Naive thymus-derived CD4-positive, alpha-beta T cell (primary cell): ENCODE measurements around the gene CFAP299. TPM values are rescaled to one million over a fixed set of nuclear protein-coding genes. Genes with fewer than 3 reads are reported as not detected.

ENCODE experiments used
- ATAC-seq: fragments of 150-1000 bp; cut with Tn5 transposase; 2 replicates; pipeline ENCODE4 v1.10.0; 2021; ENCODE audit warnings: mild to moderate bottlenecking, moderate library complexity
- CTCF ChIA-PET: fragments of 350-600 bp; sonication (Branson Sonifier 250); formaldehyde crosslinking; loops from one replicate; lab custom pipeline; 2021; ENCODE audit warnings: antibody characterized with exemption; lab: Charles Lee
- POLR2A ChIA-PET: fragments of 350-600 bp; sonication (Branson Sonifier 250); formaldehyde crosslinking; loops from one replicate; lab custom pipeline; 2021; ENCODE audit warnings: antibody characterized with exemption, inconsistent platforms; lab: Charles Lee
- DNase-seq, 9 donors: peaks; one replicate each; pipeline versions ENCODE4 v3.0.0 to v3.0.0-alpha.2; 2020 to 2022; ENCODE audit warnings: mixed read lengths in 1 of 9
- H3K27ac ChIP-seq: one replicate; pipeline ENCODE4 v1.7.0; 2013; ENCODE audit warnings: mild to moderate bottlenecking, low read depth, low read length, moderate library complexity
- H3K27me3 ChIP-seq, 2 donors: one replicate each; pipeline ENCODE4 v1.7.0; 2013; ENCODE audit warnings: low read length in 2 of 2, mild to moderate bottlenecking in 2 of 2, moderate library complexity in 2 of 2; ENCODE audit not compliant: control insufficient read depth in 2 of 2, insufficient read depth in 2 of 2
- H3K36me3 ChIP-seq, 3 experiments: 1 replicate in 2 of 3; 2 replicates in 1 of 3; pipeline ENCODE4 v1.7.0; 2013; ENCODE audit warnings: low read length in 3 of 3, mild to moderate bottlenecking in 3 of 3, moderate library complexity in 1 of 3; ENCODE audit not compliant: insufficient read depth in 3 of 3, control insufficient read depth in 2 of 3
- H3K4me1 ChIP-seq, 2 donors: one replicate each; pipeline ENCODE4 v1.7.0; 2013; ENCODE audit warnings: low read length in 2 of 2, mild to moderate bottlenecking in 2 of 2, moderate library complexity in 1 of 2; ENCODE audit not compliant: control insufficient read depth in 2 of 2, insufficient read depth in 2 of 2
- H3K4me3 ChIP-seq: 2 replicates; pipeline ENCODE4 v1.7.0; 2013; ENCODE audit warnings: mild to moderate bottlenecking, low read length
- H3K9me3 ChIP-seq, 3 experiments: 1 replicate in 2 of 3; 2 replicates in 1 of 3; pipeline ENCODE4 v1.7.0; 2013; ENCODE audit warnings: low read length in 3 of 3; ENCODE audit not compliant: control insufficient read depth in 2 of 3
- H3K27ac Mint-ChIP-seq, 9 donors: one replicate each; pipeline ENCODE4 v1.8.0; 2020 to 2022; ENCODE audit warnings: mixed read lengths in 9 of 9, mild to moderate bottlenecking in 8 of 9, moderate library complexity in 5 of 9, inconsistent platforms in 2 of 9
- H3K27me3 Mint-ChIP-seq, 5 donors: one replicate each; pipeline ENCODE4 v1.8.0; 2021 to 2022; ENCODE audit warnings: mixed read lengths in 5 of 5, mild to moderate bottlenecking in 1 of 5
- H3K36me3 Mint-ChIP-seq, 5 donors: one replicate each; pipeline ENCODE4 v1.8.0; 2020 to 2022; ENCODE audit warnings: mixed read lengths in 5 of 5, mild to moderate bottlenecking in 3 of 5, inconsistent platforms in 1 of 5
- H3K4me1 Mint-ChIP-seq, 7 donors: one replicate each; pipeline ENCODE4 v1.8.0; 2020 to 2022; ENCODE audit warnings: mixed read lengths in 7 of 7, mild to moderate bottlenecking in 3 of 7, inconsistent platforms in 1 of 7
- H3K4me3 Mint-ChIP-seq, 10 donors: one replicate each; pipeline ENCODE4 v1.8.0; 2020 to 2022; ENCODE audit warnings: mild to moderate bottlenecking in 10 of 10, mixed read lengths in 10 of 10, moderate library complexity in 6 of 10, inconsistent platforms in 2 of 10
- H3K9me3 Mint-ChIP-seq, 11 donors: one replicate each; pipeline ENCODE4 v1.8.0; 2020 to 2022; ENCODE audit warnings: mixed read lengths in 11 of 11, mild to moderate bottlenecking in 4 of 11, inconsistent platforms in 1 of 11, moderate library complexity in 1 of 11
- intact Hi-C, 2 donors: fragments of 100-400 bp; cut with micrococcal nuclease; formaldehyde crosslinking; loops; one replicate each; pipeline ENCODE4 v1.15.1; 2023
- polyA plus RNA-seq, 2 donors: library from polyadenylated mRNA; unstranded; fragments of 300-500 nt; fragmentation: Illumina TruSeq; gene quantifications; one replicate each; pipeline ENCODE4 v1.2.3, GENCODE V29; 2021
- total RNA-seq, 6 experiments: library from RNA in 5 of 6; stranded (reverse) in 5 of 6; gene quantifications; 1 replicate in 5 of 6; 2 replicates in 1 of 6; pipeline ENCODE4 v1.2.3 and lab custom pipeline; 2021 to 2026

Gene CFAP299
- total and polyA plus RNA-seq, 7 experiments from 2014 or later: not detected

DNA sequence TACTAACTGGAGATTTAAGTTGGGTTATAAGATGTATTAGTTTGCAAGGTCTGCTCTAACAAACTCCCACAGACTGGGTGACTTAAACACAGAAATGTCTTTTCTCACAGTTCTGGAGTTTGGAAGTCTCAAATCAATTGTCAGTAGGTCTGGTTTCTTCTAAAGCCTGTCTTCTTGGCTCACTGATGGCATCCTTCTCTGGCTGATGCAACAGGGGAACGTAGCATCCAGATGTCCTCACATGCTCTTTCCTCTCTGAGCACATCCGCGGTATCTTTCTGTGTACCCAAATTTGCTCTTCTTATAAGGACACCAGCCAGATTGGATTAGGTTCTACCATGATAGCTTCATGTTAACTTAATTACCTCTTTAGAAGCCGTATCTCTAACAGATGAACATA is 631.8 kb downstream of the CFAP299 start:
- no peaks in the 10 kb centered on the region for H3K9me3 ChIP-seq
- no peaks in the 10 kb centered on the region for H3K27me3 ChIP-seq
- no peak overlapping the region for H3K27ac ChIP-seq
- H3K36me3 ChIP-seq: no peaks in the 10 kb centered on the region
- Mint-ChIP-seq H3K9me3 (peaks cover 0 to 4% (median 0%) of the 10 kb centered on the region in 11 donors), H3K36me3 (no peaks in the 10 kb centered on the region), H3K4me3 (no peak overlapping the region), H3K27me3 (peaks cover 0 to 5% (median 0%) of the 10 kb centered on the region in 5 donors), H3K27ac (no peak overlapping the region), H3K4me1 (no peaks in the 10 kb centered on the region)
- CTCF ChIA-PET: no interaction called here
- ATAC-seq (no peak), DNase-seq (no peak)
- no peak overlapping the region for H3K4me3 ChIP-seq
- no peaks in the 10 kb centered on the region for H3K4me1 ChIP-seq
- intact Hi-C loops: no loop called here
- POLR2A ChIA-PET: no interaction called here

DNA sequence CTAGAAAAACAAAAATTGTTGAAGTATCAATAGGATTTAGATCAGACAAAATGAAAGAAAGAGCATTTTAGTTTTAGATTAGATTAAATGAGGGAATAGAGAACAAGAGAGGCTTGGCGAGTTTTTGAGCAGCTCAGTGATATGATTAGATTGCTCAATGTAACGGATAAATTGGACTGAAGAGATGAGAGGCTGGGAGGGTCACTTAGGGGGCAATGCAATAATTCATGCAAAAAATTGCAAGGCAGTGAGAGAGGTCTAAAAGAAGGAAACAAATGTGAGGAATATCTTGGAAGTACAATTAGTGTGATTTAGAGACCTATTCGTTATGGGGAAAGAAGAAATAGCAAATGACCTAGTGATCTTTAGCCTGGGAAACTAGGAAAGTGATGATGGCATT is 644.7 kb downstream of the CFAP299 start:
- POLR2A ChIA-PET: no interaction called here
- intact Hi-C loops: no loop called here
- no peaks in the 10 kb centered on the region for H3K36me3 ChIP-seq
- no peaks in the 10 kb centered on the region for H3K9me3 Mint-ChIP-seq
- no peaks in the 10 kb centered on the region for H3K36me3 Mint-ChIP-seq
- no peak overlapping the region for H3K4me3 Mint-ChIP-seq
- no peaks in the 10 kb centered on the region for H3K27me3 ChIP-seq
- CTCF ChIA-PET: interaction anchor here (2.0 kb wide), 1 partner anchor 10 kb away, joined by 7 read pairs; no protein-coding TSS in a partner anchor
- no peaks in the 10 kb centered on the region for H3K9me3 ChIP-seq
- no peak for ATAC-seq
- no peak overlapping the region for H3K27ac Mint-ChIP-seq
- DNase-seq: no peak
- no peaks in the 10 kb centered on the region for H3K4me1 Mint-ChIP-seq
- H3K4me1 ChIP-seq: no peaks in the 10 kb centered on the region
- H3K27me3 Mint-ChIP-seq: peaks cover 5 to 26% (median 20%) of the 10 kb centered on the region in 5 donors
- H3K27ac ChIP-seq: no peak overlapping the region
- no peak overlapping the region for H3K4me3 ChIP-seq

DNA sequence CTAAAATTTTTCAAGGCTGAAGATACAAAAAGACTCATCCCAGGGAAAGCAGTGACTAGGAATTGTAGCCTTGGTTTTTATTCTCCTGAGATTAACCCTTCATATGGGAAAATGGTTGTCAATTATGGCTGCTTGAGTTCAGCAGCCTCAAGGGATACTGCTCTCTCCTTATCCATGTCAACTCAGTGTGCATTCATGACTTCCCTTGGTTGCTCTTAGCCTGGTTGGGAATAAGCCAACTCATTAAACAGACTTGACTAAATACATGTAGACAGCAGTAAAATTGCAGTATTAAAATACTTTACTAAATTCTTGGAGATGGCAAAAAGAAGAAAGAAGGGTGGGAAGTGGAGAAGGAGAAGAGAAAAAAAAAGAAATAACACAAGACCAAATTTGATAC is 650.5 kb downstream of the CFAP299 start:
- CTCF ChIA-PET: interaction anchor here (8.6 kb wide), 1 partner anchor 623 kb away, joined by 114 read pairs; no protein-coding TSS in a partner anchor
- Histone ChIP-seq H3K36me3 (no peaks in the 10 kb centered on the region), H3K9me3 (no peaks in the 10 kb centered on the region), H3K27me3 (no peaks in the 10 kb centered on the region), H3K4me3 (no peak overlapping the region), H3K27ac (no peak overlapping the region), H3K4me1 (no peaks in the 10 kb centered on the region)
- intact Hi-C loops: no loop called here
- Mint-ChIP-seq H3K4me3 (no peak overlapping the region), H3K27ac (no peak overlapping the region), H3K27me3 (peaks cover under 1 to 10% (median 6%) of the 10 kb centered on the region in 5 donors), H3K4me1 (peaks cover 0 to 6% (median 0%) of the 10 kb centered on the region in 7 donors), H3K36me3 (no peaks in the 10 kb centered on the region), H3K9me3 (no peaks in the 10 kb centered on the region)
- POLR2A ChIA-PET: no interaction called here
- DNase-seq (no peak), ATAC-seq (no peak)

DNA sequence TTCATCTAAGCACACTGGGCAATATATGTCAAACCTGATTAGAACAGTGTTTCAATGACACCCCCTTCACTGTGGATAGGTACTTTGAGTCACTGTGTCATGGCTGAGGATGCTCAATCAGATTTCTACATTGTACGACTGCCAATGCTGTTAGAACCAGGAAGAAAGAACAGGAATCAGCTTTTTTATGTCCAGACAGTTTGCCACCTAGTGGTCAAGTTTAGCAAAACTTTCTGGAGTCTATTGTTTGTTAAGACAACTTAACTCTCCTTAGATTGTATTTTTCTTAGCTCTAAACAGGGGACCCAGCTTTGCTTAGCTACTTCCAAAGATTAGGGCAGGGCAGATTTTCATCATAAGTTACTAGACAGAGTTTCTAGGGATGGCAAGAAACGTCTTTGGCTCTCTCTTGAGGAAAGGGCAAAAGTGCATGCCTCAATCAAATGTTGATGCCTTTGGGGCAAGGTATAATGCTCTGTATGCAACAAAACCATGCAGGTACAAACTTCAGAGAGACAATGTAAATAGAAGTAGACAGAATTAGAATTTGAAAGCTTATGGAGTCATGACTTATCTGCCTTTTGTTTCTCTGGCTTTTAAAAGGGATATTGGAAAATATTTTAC is 654.5 kb downstream of the CFAP299 start:
- H3K9me3 Mint-ChIP-seq: no peaks in the 10 kb centered on the region
- intact Hi-C loops: loop anchor here (1.0 to 5.0 kb wide), 6 partner anchors 50 to 628 kb away; no protein-coding TSS in a partner anchor
- Histone ChIP-seq H3K9me3 (no peaks in the 10 kb centered on the region), H3K4me1 (no peaks in the 10 kb centered on the region), H3K27ac (no peak overlapping the region), H3K27me3 (no peaks in the 10 kb centered on the region), H3K36me3 (no peaks in the 10 kb centered on the region), H3K4me3 (no peak overlapping the region)
- no peak overlapping the region for H3K27ac Mint-ChIP-seq
- no peaks in the 10 kb centered on the region for H3K36me3 Mint-ChIP-seq
- ATAC-seq (peak; percentile 51), DNase-seq (peak in 7 of 9 donors; percentile 11 to 61 (median 58))
- peaks cover 0 to 10% (median 4%) of the 10 kb centered on the region in 5 donors for H3K27me3 Mint-ChIP-seq
- H3K4me3 Mint-ChIP-seq: peak overlapping the region in 1 of 10 donors; percentile 30
- POLR2A ChIA-PET: interaction anchor here (0.7 kb wide), 1 partner anchor 621 kb away, joined by 3 read pairs; no protein-coding TSS in a partner anchor
- H3K4me1 Mint-ChIP-seq: peaks cover 0 to 6% (median 0%) of the 10 kb centered on the region in 7 donors
- CTCF ChIA-PET: interaction anchor here (0.6 to 8.6 kb wide), 13 partner anchors 9 to 627 kb away, joined by 3 to 114 read pairs (median 6); no protein-coding TSS in a partner anchor

DNA sequence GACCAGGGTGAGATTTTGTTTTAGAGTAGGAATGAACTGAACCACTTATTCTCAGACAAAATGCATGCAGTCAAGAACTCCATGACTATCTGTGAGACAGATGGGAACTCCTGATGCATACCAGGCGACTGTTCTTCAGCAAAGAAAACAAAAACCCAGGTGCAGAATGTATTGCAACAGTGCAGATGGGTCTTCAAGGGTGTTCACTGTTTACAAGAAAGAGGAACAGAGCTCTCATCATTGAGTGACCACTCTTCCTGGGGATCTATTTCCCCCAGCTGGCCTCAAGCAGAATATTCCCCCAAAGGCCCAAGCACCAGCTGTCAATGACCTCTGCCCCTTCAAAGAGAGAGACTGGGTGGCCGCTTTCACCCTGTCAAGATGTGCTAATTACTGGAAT is 655.3 kb downstream of the CFAP299 start:
- Mint-ChIP-seq H3K27me3 (peaks cover 0 to 10% (median 4%) of the 10 kb centered on the region in 5 donors), H3K36me3 (no peaks in the 10 kb centered on the region), H3K9me3 (no peaks in the 10 kb centered on the region), H3K4me1 (peaks cover 0 to 6% (median 0%) of the 10 kb centered on the region in 7 donors), H3K4me3 (no peak overlapping the region), H3K27ac (no peak overlapping the region)
- intact Hi-C loops: loop anchor here (1.0 to 5.0 kb wide), 6 partner anchors 49 to 629 kb away; no protein-coding TSS in a partner anchor
- Histone ChIP-seq H3K4me1 (no peaks in the 10 kb centered on the region), H3K4me3 (no peak overlapping the region), H3K27me3 (no peaks in the 10 kb centered on the region), H3K36me3 (no peaks in the 10 kb centered on the region), H3K9me3 (no peaks in the 10 kb centered on the region), H3K27ac (no peak overlapping the region)
- ChIA-PET POLR2A (interaction anchor here (0.6 kb wide), 1 partner anchor 234 kb away, joined by 7 read pairs; no protein-coding TSS in a partner anchor), CTCF (interaction anchor here (0.7 to 8.6 kb wide), 7 partner anchors 10 to 628 kb away, joined by 3 to 114 read pairs (median 7); no protein-coding TSS in a partner anchor)
- DNase-seq: no peak
- no peak for ATAC-seq

DNA sequence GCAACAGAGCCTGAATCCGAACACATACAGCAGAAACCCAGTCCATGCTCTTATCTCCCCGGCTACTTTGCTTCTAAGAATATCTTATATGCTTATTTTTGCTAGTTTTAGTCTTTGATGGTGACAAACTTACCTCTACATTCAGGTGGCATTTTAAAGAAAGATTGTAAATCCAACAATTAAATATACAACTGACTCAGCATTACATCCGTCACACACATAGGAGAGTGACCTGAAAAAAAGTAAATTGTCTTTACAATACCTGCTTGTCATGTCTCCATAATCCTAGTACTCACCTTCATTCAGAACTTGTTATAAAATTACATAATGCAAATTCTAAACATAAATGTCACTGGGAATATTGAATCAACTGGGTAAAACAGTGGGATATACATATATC is 664.4 kb downstream of the CFAP299 start:
- Mint-ChIP-seq H3K4me3 (no peak overlapping the region), H3K27ac (no peak overlapping the region), H3K9me3 (peaks cover 0 to 6% (median 0%) of the 10 kb centered on the region in 11 donors), H3K36me3 (peaks cover 0 to 5% (median 0%) of the 10 kb centered on the region in 5 donors), H3K27me3 (peaks cover 0 to 7% (median 4%) of the 10 kb centered on the region in 5 donors), H3K4me1 (no peaks in the 10 kb centered on the region)
- Histone ChIP-seq H3K27ac (no peak overlapping the region), H3K36me3 (no peaks in the 10 kb centered on the region), H3K9me3 (no peaks in the 10 kb centered on the region), H3K27me3 (no peaks in the 10 kb centered on the region), H3K4me3 (no peak overlapping the region), H3K4me1 (no peaks in the 10 kb centered on the region)
- intact Hi-C loops: no loop called here
- no peak for ATAC-seq
- DNase-seq: no peak
- ChIA-PET POLR2A (no interaction called here), CTCF (interaction anchor here (0.6 to 1.1 kb wide), 2 partner anchors 11 to 40 kb away, joined by 3 to 4 read pairs; no protein-coding TSS in a partner anchor)
